HG03280 (cell line): ENCODE results near the gene CCDC24.

Experiments
- ATAC-seq: cut with Tn5 transposase; IDR thresholded peaks from one replicate; pipeline ENCODE4 v1.9.1; 2021; ENCODE audit warnings: mild to moderate bottlenecking, moderate library complexity; ENCODE audit not compliant: unreplicated experiment

CCDC24 gene

GRCh38 chr1:43963006-43963405 lies 28.4 kb upstream of the CCDC24 start:
- ATAC-seq, result no peak

GRCh38 chr1:43963890-43964289 lies 27.5 kb upstream of the CCDC24 start:
- no peak for ATAC-seq

DNA sequence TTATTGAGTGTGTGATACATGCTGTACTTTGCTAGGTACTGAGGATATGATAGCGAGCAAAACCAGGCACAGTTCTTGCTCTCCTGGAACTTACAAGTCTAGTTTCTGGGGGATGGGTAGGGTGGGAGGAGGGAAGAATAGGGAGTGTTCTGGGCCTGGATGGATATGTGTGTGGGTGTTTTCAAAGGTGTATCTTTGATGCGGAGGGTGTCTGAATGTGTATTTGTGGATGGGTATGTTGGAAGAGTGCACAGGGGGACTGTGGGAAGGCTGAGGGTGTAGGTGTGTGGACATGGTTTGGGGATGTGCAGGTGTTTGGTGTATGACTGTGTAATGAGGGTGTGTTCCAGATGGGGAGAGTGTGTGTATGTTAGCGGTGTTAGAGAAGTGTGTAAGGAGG lies 26.1 kb upstream of the CCDC24 start:
- no peak for ATAC-seq

DNA sequence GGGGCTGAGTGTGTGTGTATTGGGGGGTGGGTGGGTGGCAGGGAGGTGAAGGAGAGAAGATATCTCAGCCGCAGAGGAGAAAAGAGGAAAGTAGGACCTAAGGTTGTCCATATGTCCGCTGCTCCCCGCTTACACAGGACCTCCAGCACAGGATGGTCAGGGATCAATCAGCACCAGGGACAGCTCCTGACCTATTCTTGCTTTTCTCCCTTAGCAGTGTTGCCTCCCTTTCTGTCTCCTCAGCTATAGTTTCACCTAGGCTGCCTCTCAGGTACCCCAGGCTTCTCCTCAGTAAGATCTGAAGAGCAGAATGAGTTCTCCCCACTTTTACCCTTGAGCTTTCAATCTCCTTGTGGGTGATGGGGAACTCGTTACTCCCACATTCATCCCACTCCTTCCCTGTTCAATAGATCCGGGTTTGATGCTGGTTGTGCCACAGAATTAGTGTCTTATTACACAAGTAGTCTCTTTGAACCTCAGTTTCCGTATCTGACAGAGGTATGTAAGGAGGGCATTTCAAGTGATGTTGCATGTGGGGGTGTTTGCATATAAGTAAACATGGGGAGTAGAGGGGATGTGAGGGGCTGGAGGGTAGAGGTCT lies 23.0 kb upstream of the CCDC24 start:
- ATAC-seq, result no peak

DNA sequence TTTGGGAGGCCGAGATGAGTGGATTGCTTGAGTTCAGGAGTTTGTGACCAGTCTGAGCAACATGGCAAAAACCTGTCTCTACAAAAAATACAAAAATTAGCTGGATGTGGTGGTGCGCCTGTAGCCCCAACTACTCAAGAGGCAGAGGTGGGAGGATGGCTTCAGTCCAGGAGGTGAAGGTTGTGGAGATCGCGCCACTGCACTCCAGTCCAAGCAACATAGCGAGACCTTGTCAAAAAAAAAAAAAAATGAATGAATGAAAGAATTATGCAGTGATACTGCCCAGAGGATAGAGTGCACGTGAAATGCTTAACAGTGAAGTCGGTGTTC lies 22.0 kb upstream of the CCDC24 start:
- ATAC-seq, result no peak

DNA sequence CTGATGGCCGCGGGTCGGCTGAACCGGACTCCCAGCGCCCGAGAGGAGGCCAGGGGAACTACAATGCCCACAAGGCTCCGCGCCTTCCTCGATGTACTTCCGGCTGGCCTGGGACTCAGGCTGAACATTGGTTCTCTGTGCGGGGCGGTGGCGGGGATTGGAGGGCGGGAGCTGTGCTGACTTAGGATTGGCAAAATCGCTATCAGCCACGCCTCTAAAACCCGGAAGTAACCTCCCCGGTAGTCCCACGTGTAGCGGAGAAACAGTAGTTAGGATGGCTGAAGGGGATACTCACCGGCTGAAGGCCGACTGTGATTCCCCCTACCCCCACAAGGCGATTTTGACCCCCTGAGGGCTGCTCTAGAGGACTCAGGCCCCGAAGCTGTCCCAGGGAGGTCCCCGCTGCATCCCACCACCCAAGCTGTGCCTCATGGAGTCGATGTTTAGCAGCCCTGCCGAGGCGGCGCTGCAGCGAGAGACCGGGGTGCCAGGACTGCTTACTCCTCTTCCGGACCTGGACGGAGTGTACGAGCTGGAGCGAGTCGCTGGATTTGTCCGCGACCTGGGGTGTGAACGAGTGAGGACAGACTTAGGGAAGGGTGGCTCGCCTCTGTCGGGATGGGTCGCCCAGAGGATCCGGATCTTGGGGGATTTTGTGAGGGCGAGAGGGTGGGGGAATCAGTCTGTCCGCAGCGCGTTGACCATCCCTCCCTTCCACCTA lies 21.5 kb upstream of the CCDC24 start, which contains the start of gene DPH2:
Gene DPH2, plus strand, starts transcription at position 265 of the 721 bp plus-strand sequence. Its CDS starts 166 bp downstream, at position 431.
- peak; percentile 91 for ATAC-seq

- no peak for ATAC-seq
Measured at GRCh38 chr1:43970502-43970901, 20.9 kb upstream of the CCDC24 start.

DNA sequence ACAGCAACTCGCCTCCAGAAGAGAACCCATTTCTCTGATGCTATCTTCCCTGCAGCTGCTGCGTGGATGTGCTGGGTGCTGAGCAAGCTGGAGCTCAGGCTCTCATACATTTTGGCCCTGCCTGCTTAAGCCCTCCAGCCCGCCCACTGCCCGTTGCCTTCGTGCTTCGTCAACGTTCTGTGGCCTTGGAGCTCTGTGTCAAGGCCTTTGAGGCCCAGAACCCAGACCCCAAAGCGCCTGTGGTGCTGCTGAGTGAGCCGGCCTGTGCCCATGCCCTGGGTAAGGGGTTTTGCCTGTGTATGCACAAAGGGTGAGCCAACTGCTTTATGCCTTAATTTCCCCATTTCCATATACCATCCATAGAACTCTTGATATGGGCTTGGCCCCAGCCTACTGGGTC lies 20.5 kb upstream of the CCDC24 start:
- ATAC-seq, result no peak

GRCh38 chr1:43971336-43971980 lies 19.9 kb upstream of the CCDC24 start:
- ATAC-seq, result no peak

- no peak for ATAC-seq
Measured at GRCh38 chr1:43973981-43974442, 17.4 kb upstream of the CCDC24 start.

GRCh38 chr1:43974443-43975248 lies 16.8 kb upstream of the CCDC24 start, which contains the start of gene ATP6V0B:
ATP6V0B (plus strand) TSS chr1:43974960; CDS start chr1:43975041, 81 bp downstream.
- ATAC-seq, result peak; percentile 63

DNA sequence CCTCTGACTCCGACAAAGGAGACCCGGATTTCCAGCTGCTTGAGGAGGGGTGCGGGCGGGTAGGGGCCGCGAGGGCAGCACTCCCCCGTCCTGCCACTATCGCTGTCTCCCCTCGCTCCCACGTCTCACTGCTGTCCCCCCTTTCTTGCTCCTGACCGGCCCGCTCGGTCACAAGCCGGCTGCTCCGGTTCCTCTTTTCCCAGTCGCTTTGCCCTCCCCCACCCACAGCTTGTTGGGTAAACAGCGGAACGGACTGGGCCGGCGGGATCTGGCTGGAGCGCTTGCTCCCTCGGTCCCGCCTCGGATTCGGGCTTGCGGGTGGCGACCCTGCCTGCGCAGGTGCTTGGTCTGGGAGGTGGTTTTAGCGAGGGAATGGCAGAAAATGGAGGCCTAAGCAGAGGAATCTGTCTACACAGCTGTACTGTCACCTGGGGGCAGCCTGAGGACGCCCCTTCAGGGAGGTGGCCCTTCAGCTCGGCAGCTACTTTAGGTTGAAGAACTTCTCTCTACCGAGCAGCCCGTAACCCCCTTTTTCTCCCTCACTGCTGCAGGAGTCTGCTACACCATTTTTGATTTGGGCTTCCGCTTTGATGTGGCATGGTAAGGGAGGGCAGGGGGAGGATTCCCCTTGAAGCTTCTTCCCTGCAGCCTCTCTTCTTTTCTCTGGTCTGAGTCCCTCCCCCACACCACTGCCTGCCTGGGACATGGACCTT lies 16.0 kb upstream of the CCDC24 start:
- no peak for ATAC-seq

- no peak for ATAC-seq
Measured at GRCh38 chr1:43976045-43976444, 15.4 kb upstream of the CCDC24 start.

GRCh38 chr1:43976890-43977289 lies 14.5 kb upstream of the CCDC24 start:
- ATAC-seq, result no peak

DNA sequence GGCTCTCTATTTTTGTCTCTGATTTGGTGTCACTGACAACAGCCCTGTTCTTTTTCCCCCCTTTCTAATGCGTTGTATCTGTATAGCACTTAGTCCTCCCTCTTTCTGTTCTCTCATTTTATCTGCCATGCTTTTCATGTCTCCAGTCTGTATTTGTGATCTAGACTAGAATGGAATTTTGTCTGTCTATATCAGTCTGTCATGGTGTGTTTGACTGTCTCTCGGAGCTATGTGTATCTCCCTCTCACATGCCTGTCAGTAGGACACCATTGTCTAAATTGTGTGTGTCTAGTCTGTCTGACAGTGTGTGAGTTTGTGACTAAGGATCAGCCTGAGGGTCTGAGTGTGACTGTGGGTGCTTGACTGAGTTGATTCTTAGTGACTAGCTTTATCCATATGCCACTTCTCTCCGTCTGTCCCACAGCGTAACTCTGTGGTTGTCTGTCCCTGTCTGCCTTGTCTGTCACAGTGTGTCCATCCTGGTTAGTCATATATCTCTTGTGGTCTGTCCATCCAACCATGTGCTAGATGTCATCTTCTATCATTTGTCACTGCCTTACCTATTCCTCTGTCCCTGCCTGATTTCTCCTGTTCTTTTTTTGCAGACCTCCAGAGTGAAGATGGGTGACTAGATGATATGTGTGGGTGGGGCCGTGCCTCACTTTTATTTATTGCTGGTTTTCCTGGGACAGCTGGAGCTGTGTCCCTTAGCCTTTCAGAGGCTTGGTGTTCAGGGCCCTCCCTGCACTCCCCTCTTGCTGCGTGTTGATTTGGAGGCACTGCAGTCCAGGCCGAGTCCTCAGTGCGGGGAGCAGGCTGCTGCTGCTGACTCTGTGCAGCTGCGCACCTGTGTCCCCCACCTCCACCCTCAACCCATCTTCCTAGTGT lies 13.8 kb upstream of the CCDC24 start:
- ATAC-seq, result no peak

DNA sequence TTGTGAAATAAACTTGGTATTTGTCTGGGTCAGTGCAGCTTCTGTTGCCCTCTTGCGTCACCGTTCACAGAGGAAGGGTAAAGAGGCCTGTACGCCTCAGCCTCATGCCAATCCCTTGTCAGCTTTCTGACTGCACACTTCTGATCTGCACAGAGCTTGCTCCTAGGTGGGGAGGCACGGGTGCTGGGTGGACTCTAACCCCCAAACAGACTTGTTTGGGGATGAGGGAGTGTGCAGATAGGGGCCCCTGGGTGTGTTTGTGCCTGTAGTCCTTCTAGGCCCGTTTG lies 13.2 kb upstream of the CCDC24 start:
- no peak for ATAC-seq

DNA sequence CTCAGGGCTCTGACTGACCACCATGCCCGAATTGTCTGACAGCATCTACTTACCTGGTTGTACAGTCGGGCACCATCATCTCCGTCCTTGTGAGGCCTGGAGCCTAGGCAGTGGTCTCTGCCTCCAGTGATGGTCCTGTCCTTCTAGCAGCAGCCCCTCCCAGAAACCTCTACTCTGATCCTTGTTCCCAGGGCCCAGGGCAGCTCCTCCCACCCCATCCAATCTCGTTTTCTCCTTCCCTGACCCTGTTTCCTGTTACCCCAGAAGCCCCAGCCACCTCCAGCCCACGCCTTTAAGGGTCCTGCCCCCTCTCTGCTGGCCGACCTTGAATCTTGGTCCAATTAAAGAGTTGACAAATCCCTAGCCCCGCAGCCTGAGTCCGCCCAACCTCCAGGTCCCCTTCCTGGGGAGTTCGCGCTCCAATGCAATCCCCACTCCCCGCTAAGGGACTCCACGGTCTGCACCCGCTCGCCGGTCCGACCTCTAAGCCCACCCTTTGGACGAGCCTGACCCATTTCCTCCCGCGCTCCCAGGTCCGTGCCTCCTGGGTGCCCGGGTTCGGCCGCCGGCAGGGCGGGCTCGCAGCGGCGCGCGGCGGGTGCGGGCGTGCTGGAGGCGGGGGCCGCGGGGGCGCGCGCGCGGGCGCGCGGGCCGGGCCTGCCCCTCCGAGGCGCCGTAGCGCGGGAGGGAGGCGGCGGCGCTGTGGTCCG lies 12.7 kb upstream of the CCDC24 start, which contains the start of gene B4GALT2:
Gene B4GALT2, plus strand, starts transcription at position 660 of the 710 bp plus-strand sequence. CDS start 1,951 bp downstream, outside the sequence.
- no peak for ATAC-seq

DNA sequence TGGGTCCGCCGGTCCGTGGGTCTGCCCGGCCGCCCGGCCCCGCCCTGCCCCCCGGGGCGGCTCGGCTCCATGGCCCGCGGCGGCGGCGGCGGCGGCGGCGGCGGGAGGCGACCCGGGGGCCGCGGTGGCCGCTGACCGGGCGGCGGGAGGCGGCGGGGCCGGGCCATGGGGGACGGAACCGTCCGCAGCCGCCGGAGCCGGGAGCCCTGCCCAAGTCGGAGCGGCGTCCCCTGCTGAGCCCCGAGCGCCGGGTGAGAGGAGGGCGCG lies 12.2 kb upstream of the CCDC24 start:
- ATAC-seq, result no peak

DNA sequence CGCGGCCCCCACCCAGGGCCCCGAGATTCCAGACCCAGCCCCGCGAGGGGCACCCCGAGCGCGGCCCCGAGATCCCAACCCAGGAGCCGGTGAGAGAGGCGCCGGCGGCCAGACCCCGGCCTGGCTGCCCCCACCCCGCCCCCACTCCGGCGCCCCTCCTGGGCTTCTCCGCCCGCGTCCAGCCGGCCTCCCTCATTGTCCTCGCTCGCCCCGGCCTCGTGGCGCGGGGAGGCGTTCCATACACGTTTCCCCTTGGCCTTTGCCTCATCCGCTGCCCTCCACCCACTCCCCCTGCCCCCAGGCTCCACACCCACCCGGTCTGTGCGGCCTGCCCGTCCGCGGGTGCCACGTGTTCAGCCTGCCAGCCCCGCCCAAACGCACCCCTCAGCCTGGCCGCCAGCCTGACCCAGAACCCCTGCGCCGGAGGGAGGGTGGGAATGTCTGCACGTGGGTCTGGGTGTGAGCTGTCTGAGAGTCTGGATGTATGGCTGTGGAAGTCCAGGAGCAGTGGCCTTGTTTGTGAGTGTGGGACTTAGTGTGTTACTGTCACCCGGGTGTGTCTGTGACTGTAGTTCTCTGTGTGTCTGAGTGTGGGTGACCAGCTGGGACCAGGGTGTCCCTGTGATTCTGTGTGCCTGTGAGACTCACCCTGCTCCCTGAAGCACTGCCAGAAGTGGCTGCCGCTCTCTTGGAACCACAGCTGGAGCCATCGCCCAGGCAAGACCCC lies 11.7 kb upstream of the CCDC24 start:
- no peak for ATAC-seq
